GM21528 (cell line): ENCODE results near the gene TEAD4.

Experiments used
- ATAC-seq: cut with Tn5 transposase; IDR thresholded peaks from one replicate; pipeline ENCODE4 v1.9.1; 2021; ENCODE audit warnings: mild to moderate bottlenecking, moderate library complexity; ENCODE audit not compliant: unreplicated experiment, low FRiP score

TEAD4 gene

DNA sequence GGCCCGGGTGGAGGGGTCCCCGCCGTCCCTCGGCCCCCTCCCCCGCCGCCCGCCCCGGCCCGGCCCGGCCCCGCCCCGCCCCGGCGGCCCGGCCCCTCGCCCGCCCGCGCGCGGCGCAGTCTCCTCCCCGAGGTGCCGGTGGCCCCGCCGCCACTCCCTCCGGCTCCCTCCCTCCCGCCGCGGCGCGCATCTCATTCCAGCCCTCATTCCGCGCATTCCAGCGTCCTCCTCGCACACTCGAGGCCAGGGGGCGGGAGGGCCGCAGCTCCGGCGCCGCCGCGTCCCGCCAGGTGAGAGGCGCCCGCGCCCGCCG, at the start of gene TEAD4:
Gene TEAD4 (plus strand): TSS at position 206 of the 313 bp plus-strand sequence.
- ATAC-seq: no peak

DNA sequence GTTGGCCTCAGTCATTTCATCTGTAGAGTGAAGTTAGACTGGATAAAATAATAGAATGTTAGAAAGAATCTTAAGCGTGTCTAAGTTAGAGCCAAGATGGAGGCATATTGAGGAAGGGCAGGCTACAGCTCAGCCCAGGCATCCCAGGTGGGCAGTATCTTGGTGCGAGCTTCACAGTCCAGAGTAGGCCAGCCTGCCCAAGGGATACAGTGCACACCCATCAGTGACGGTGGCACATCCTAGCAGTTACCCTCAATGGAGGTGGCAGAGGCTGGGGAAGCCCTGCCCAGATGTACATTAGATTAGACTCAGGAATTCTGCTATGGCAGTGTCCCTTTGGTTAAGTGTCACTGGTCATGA, 47.0 kb upstream of the TEAD4 start:
- no peak for ATAC-seq

DNA sequence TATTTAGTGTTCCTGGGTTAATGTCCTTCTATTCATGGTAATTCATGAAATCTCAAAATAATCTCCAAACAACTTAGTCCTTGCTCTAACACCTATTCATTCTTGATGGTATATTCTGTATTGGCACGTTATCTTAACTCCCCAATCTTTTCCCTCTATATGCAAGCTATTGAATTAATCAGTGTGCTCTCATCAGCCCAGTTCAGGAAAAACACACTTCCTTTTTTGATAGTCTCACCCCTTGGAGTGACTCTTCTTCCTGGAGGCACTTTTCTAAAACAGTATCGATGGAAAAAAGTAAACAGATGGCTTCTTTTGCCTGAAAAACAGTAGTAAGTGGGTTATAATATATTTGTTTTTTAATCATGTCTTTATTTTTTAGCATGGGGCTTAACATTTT, 39.9 kb upstream of the TEAD4 start:
- no peak for ATAC-seq

DNA sequence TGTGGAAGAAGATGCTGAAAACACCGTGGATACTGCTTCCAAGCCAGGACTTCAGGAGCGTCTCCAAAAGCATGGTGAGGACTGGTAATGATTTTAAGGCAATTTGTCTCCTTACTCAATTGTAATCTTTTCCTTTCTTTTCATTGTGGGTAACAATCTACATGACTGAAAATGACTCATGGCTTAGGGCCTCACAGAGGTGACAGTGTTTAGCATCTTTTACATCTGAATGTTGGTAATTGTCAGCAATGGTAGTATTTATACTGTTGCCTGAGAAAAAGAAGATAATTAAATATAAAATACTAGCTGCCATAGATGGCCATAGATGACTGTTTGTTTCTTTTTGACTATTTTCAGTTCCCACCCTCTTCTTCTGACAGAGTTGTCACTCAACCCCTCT, 36.9 kb upstream of the TEAD4 start:
- no peak for ATAC-seq

DNA sequence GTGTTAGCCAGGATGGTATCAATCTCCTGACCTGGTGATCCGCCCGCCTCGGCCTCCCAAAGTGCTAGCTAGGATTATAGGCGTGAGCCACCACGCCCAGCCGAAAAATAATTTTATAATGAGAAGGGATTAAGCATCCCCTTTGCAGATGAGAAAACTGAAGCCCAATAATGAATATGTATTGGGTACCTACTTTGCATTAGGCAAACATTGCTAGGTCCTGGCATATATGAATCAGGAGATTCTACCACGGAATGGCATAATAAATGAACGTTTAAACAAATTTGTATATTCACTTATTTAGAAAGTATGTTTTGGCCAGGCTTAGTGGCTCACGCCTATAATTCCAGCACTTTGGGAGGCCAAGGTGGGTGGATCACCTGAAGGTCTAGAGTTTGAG, 36.1 kb upstream of the TEAD4 start:
- no peak for ATAC-seq

DNA sequence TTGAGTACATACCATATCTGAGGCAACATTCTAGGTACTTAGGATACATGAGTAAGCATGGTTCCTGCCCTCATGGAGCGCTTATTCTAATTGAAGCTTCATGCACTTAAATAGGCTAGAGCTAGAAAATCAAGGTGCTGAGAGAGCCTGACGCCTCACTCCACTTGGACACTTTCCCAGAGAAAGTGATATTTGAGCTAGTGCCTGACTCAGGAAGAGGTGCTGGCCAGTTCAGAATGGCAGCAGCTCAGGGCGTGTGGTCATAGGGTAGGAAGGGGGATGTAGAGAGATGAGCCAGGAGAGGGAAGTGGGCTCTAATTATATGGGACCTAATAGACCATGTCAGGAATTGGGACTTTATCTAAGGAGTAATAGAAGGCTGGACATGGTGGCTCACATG, 35.2 kb upstream of the TEAD4 start:
- no peak for ATAC-seq

DNA sequence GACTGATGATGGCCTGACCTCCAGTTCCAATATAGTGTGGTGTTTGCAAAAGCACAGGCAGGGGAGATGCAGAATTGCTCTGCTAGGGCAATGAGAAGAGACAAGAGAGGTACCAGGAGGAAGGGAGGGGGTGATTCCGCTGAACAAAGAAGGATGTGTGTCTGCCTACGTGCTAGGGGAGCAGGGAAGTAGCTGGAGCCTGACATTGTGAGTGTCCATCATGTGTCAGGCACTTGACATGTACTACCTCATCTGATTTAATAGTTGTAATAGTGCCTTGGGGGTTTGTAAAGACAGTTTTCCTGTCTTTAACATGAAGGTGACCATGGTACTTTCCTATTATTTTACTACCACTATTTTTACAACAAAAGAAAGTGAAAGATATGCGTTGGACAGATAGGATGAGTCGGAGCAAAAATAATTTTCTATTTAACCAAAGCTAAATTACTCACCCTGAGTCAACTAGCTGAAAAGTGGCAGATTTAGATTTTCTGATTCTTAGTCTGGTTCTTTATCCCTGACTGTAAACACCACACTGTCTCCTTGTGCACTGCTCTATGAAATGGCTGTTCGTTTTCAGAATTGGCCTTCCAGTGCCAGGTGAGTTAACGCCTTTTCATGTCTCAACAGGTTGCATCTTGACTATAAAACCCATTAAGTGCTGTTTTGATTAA, 33.7 kb upstream of the TEAD4 start:
- no peak for ATAC-seq

DNA sequence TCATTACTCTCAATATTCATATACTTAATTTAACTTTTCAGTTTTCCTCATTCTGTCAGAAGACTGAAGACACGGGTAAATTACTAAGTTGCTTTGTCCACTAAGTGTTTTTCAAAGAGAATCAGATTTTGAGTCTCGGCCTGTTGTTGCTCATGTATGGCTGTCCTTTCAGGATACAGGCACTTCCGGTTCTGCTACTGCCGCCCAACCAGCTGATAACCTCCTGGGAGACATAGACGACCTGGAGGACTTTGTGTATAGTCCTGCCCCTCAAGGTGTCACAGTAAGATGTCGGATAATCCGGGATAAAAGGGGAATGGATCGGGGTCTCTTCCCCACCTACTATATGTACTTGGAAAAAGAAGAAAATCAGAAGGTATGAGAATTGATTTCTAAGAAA, 28.3 kb upstream of the TEAD4 start:
- no peak for ATAC-seq

DNA sequence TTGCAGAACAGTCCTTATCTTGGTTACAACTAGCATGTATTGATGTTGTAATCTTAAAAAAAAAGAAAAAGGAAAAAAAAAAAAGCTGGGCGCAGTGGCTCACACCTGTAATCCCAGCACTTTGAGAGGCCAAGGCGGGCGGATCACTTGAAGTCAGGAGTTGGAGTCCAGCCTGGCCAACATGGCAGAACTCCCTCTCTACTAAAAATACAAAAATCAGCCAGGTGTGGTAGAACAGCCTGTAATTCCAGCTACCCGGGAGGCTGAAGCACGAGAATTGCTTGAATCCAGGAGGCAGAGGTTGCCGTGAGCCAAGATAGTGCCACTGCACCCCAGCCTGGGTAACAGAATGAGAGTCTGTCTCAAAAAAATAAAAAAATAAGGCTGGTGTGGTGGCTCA, 25.6 kb upstream of the TEAD4 start:
- ATAC-seq: no peak

DNA sequence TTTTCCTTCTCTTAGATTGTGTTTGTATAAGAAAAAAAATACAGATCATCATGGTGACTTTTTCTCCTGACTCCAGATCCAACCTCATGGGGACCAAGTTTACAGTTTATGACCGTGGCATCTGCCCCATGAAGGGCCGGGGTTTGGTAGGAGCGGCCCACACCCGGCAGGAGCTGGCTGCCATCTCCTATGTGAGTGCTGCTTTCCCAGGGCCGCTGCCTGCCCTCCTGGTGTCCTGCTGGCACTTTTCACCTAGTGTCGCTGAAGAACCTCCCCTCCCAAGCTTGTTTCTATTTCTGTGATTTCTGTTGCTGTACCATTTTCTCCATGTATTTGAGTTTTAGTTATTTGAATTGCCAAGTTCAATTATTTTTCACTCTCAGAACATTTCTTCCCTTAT, 24.8 kb upstream of the TEAD4 start:
- ATAC-seq: no peak

DNA sequence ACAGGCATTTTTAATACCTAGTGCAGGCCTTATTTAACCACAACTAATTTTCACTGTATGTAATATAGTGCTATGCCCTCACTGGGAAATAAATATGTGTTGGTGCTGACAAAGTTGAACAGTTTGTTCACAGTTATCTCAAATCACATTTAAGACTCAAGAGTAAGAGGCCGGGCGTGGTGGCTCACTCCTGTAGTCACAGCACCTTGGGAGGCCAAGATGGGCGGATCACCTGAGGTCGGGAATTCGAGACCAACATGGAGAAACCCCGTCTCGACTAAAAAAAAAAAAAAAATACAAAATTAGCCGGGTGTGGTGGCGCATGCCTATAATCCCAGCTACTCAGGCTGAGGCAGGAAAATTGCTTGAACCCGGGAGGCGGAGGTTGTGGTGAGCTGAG, 22.9 kb upstream of the TEAD4 start:
- no peak for ATAC-seq

DNA sequence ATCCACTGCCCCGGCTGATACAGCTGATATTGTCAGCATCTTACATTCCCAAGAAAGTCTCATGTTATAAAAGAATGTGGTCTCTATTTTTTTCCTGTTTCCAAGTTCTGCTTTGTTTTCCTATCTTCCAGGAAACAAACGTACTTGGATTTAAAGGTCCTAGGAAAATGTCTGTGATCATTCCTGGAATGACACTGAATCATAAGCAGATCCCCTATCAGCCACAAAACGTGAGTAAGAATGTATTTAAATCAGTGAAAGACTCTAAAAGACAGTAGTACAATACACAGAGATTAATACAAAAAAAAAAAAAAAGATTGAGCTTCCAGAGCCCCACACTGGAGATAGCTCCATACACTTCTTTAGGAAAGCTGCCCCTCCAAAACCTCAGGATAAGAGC, 21.7 kb upstream of the TEAD4 start:
- ATAC-seq: no peak

DNA sequence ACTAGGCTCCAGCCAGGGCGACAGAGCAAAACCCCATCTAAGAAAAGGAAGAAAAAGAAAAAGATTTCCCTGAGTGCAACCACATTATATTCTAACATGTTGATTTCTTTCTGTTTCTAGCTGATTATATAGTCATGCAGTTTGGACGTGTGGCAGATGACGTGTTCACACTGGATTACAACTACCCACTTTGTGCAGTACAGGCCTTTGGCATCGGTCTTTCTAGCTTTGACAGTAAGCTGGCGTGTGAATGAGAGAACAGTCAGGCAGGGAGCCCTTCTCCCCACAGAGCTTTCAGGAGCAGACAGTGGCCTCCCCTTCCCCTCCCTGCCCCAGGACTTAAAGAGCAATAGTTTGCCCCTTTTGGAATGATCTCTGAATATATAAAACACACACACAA, 20.0 kb upstream of the TEAD4 start:
- no peak for ATAC-seq

DNA sequence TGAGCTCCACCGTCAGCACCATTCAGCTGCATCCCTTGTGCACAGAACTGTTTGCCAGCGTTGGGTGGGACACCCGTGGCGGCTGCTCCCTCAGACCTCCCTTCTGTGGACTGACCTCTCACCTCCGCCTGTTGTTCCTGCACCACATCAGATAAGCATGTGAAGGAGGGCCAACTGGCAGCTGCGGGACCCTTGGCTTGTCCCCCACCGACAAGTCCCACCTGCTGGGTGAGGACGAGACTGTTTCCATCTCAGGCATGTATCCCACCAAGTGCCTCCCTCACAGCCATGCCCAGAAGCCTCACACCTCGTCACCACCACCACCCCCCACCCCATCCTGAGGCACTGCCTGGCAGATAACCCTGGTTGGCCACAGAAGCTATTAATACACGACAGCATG, 18.6 kb upstream of the TEAD4 start:
- no peak for ATAC-seq

DNA sequence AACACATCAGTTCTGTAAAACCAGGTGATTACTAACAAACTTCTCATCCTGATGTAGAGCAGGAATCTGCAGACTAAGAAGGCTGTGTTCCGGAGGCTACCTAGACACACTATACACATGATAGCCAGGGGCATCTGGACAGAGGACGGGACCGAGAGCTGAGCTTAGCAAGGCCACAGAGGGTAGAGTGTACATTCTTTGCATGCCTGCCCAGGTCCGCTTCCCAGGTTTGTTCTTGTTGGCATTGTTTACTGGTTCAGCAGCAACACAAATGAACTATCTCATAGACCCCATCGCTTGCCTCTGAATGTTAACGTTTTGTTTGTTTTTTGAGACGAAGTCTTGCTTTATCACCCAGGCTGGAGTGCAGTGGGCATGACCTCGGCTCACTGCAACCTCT, 17.7 kb upstream of the TEAD4 start:
- ATAC-seq: no peak

DNA sequence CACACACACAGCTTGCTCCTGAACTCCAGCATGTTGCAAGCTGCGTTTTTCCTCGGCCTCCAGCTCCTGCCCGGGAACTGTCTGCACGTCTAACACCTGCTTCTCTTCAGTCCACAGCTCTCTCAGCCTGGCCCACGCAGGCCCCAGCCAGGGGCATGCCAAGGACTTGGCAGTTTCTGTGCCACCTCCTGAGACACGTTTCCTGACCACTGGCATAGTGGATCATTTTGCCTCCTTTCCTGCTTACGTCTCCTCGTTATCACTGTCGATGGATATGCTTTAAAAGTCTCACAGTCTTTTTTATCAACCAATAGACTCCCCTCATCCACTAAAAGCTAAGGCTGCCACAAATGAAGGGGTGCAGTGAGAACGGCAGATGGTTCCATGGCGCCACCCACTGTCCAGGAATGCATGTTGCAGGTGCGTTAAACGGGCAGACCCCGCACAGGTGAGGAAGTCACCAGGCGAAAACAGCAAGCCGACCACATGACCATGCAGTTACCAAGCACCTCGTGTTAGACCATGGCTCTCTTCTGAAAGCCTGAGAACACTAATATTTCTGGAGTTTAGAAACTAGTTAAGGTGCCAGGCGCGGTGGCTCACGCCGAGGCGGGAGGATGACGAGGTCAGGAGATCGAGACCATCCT, 14.7 kb upstream of the TEAD4 start:
- no peak for ATAC-seq

DNA sequence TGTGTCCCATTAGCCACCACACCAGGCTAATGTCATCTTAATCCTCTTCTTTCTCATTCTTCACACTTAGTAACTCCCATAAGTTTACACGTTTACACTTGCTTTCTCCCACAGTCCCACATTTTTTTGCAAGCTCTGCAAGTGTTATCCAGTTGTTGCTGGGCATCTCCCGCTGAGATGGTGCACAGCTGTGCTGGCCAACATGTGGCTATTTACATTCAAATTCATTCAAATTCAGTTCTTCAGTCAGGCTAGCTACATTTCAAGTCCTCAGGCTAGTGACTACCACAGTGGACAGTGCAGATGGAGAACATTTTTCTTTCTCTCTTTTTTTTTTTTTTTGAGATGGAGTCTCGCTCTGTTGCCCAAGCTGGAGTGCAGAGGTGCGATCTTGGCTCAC, 9.8 kb upstream of the TEAD4 start:
- no peak for ATAC-seq

DNA sequence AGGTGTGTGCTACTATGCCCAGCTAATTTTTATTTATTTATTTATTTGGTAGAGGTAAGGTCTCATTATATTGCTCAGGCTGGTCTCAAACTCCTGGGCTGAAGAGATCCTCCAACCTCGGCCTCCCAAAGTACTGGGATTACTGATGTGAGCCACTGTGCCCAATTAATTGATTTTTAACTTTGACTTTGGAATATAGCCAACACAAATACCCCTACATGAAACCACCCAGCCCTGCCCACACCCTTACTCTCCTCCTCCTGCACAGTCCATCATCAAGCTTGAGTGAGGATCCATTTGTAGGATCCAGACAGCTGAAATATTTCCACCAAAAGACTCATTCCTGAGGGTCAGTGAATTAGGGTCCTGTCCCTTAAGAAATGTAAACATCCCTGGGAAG, 3.3 kb upstream of the TEAD4 start:
- ATAC-seq: no peak

DNA sequence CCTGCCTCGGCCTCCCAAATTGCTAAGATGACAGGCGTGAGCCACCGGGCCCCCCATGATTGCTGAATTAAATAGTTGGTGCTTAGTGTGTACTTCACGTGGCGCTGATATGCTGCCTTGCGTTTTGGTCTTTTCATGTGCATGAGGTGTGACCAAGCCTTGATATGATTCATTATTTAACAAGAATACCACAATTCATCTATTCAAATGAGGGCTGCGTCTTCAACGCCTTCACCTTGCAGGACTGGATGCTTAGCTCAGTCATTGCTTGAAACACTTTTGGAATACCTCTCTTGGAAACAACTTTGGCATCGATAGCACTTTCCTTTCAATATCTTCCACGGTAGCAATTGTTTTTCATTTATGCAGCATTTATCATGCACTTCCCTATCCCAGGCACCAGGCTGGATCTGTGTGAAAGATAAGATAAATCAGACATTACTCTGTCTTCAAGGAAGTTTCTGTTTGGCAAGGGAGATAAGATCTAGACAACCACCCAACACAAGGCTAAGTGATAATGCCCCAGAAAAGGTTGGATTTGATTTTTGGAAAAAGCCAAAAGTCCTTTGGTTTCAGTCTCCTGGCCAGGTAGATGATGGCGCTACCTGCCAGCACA, 1.3 kb upstream of the TEAD4 start:
- ATAC-seq: no peak

DNA sequence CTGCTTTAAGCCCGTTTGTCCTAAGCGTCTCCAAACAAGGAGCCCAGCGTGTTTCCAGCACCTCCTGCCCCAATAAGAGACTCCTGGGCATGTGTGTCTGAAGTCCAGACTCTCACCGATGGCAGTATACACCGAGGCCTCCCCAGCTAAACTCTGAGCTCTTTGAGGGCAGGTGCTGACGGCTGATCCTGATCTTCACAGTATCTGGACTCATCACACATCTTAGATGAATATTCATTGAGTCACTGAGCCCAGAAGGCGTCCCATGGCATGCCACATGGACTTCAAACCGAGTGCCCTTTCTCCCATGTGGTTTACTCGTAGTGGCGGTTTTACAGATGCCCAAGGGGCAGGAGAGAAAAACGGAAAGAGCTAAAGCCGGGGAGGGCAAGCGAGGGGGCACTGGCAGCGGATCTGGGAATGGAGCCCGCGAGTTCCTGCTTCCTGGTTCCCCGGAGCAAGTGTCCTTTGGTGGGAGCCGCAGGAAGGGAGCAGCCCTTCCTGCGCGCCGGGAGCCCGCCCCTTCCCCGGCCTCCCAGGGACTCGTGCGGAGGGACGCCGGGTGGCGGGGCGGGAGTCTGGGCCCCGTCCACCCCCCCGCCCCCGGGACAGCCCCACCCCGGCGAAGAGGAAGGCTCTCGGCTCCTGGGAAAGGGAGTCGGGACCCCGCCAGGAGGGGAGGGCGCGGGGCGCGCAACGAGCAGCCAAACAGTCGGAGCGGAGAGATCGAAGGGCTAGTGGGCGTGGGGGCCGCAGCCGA, 585 bp upstream of the TEAD4 start:
- no peak for ATAC-seq

DNA sequence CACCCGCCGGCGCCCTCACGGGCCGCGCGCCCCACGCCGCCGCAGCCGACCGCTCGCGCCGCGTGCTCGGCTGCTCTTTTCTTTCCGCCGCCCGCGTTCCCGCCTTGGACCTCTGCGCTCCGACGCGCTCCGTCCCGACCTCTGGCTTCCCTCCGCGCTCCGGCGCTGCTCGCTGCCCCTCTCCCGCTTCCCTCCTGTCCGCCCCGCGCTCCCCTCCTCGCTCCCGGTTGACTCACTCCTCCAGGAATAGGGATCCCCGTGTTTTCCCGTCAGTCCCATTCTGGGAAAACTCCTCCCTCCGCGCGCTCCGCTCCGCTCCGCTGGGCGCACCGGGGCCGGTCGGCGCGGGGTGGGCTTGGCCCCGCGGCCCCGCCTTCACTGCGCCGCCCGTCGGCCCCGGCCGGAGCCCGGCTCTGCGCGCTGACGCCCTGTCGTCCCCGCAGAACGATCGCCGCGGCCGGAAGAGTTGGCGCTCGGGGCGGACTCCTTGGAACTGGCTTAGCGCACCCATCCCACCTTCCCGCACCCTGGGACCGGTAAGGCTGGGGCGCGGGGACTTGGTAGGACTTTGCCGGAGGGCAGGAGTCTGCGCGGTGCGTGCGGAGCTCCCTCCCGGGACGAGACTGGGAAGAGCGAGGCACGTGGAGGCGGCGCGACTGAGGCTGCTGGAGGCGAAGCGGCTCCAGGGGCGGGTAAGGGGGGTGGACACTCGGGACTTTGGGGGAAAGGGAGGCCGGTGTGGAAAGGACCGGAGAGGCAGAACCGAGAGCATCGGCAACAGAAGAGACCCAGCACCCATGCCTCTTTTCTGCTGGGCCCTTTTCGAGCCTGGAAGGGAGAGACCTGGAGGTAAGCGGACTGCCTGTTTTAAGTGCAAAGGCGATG, 550 bp downstream of the TEAD4 start:
- ATAC-seq: no peak
